OCI-LY1 (cell line): ENCODE measurements around the gene STARD4.
A peak's percentile ranks its signal among the peaks of the same experiment; 100 is the strongest.

ENCODE experiments used
- H2AFZ ChIP-seq: fragments of 200-600 bp; sonication (generic), shearing (Covaris generic); 2 replicates; pipeline ENCODE4 v1.6.0; 2014; ENCODE audit warnings: antibody characterized with exemption, mild to moderate bottlenecking, low read length
- H3F3A ChIP-seq: fragments of 200-600 bp; sonication (generic), shearing (Covaris generic); 2 replicates; pipeline ENCODE4 v1.6.0; 2014; ENCODE audit warnings: mild to moderate bottlenecking, antibody characterized with exemption, low read length, moderate library complexity; ENCODE audit not compliant: insufficient read depth
- H3K27ac ChIP-seq: fragments of 200-600 bp; sonication (generic); 2 replicates; pipeline ENCODE4 v1.5.1; 2014; ENCODE audit warnings: low read length, mixed run types, mild to moderate bottlenecking, low read depth; ENCODE audit not compliant: poor library complexity, severe bottlenecking
- H3K27me3 ChIP-seq: fragments of 200-600 bp; sonication (generic); 2 replicates; pipeline ENCODE4 v1.6.0; 2014; ENCODE audit warnings: antibody characterized with exemption, mild to moderate bottlenecking, low read length, moderate library complexity; ENCODE audit not compliant: insufficient read depth
- H3K36me3 ChIP-seq: fragments of 200-600 bp; sonication (generic); 2 replicates; pipeline ENCODE4 v1.6.1; 2014; ENCODE audit warnings: mild to moderate bottlenecking, antibody characterized with exemption, low read length, moderate library complexity, mixed read lengths; ENCODE audit not compliant: insufficient read depth
- H3K4me1 ChIP-seq: fragments of 200-600 bp; sonication (generic); 2 replicates; pipeline ENCODE4 v1.5.1; 2014; ENCODE audit warnings: mild to moderate bottlenecking, low read length, moderate library complexity; ENCODE audit not compliant: insufficient read depth, severe bottlenecking
- H3K4me2 ChIP-seq: fragments of 200-600 bp; sonication (generic), shearing (Covaris generic); 2 replicates; pipeline ENCODE4 v1.6.1; 2014; ENCODE audit warnings: low read length
- H3K4me3 ChIP-seq: fragments of 200-600 bp; sonication (generic); 2 replicates; pipeline ENCODE4 v1.5.1; 2014; ENCODE audit warnings: low read length, low read depth, mild to moderate bottlenecking, mixed read lengths; ENCODE audit not compliant: poor library complexity, severe bottlenecking
- H3K79me2 ChIP-seq: fragments of 200-600 bp; shearing (Covaris generic); 2 replicates; pipeline ENCODE4 v1.6.1; 2016; ENCODE audit warnings: mixed run types, low read length, mixed read lengths; ENCODE audit not compliant: insufficient read depth
- H3K9ac ChIP-seq: fragments of 200-600 bp; sonication (generic), shearing (Covaris generic); 2 replicates; pipeline ENCODE4 v1.6.1; 2014; ENCODE audit warnings: mild to moderate bottlenecking, low read length, mixed read lengths
- H3K9me2 ChIP-seq: fragments of 200-600 bp; sonication (generic), shearing (Covaris generic); 2 replicates; pipeline ENCODE4 v1.6.1; 2014; ENCODE audit warnings: low read depth, mild to moderate bottlenecking, low read length, mixed read lengths
- H3K9me3 ChIP-seq: fragments of 200-600 bp; shearing (Covaris generic); 2 replicates; pipeline ENCODE4 v1.6.1; 2014; ENCODE audit warnings: low read length, mixed read lengths
- H4K20me1 ChIP-seq: fragments of 200-600 bp; sonication (generic), shearing (Covaris generic); 2 replicates; pipeline ENCODE4 v1.6.0; 2016; ENCODE audit warnings: mild to moderate bottlenecking, low read length; ENCODE audit not compliant: insufficient read depth
- EZH2 ChIP-seq: fragments of 200-600 bp; sonication (generic), shearing (Covaris generic); IDR thresholded peaks from 2 replicates; pipeline ENCODE4 v1.8.0; 2017; ENCODE audit warnings: borderline replicate concordance, mixed run types, mild to moderate bottlenecking, antibody characterized with exemption, low read length, moderate library complexity, mixed read lengths
- TF ChIP-seq, protein P1 (sequence below): fragments of 200-600 bp; sonication (generic), shearing (Covaris generic); IDR thresholded peaks from 2 replicates; pipeline ENCODE4 v1.5.1; 2017; ENCODE audit warnings: mild to moderate bottlenecking, antibody characterized with exemption, low read length, moderate library complexity, mixed read lengths

STARD4 gene

DNA sequence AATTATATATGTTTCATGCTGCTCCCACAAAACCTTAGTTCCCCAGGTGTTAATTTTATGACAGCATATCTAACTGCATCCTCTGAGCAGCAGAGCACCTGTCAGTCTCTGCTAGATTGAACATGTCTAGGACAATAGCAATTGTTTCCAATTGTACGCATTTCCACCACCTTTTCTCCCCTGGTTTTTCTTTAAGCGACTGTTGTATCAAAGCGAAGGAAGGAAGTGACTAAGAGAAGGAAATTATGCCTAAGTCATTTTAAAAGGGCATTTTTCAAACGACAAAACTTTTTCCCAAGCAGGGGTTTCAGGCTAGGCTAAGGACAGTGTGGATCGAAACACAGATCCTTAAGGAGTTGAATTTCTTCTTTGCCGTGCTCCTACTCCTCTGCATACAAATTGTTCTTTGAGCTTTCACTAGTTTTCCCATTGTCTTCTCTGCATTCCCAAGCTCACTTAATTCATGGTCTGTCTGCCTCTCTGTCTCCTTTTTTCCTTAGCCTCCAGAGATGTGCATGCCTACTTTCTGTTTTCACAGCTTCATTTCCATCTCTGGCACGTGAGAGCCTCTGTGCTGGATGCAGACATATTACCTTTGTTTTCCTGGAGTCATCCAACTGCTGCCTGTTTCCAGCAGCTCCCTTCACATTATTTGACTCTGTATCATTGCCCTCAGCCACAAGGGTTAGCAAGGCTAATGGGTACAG is 39.4 kb upstream of the STARD4 start:
- H3K79me2 ChIP-seq: no peaks in the 10 kb centered on the region
- H3K36me3 ChIP-seq: no peaks in the 10 kb centered on the region
- TF ChIP-seq, protein P1, sequence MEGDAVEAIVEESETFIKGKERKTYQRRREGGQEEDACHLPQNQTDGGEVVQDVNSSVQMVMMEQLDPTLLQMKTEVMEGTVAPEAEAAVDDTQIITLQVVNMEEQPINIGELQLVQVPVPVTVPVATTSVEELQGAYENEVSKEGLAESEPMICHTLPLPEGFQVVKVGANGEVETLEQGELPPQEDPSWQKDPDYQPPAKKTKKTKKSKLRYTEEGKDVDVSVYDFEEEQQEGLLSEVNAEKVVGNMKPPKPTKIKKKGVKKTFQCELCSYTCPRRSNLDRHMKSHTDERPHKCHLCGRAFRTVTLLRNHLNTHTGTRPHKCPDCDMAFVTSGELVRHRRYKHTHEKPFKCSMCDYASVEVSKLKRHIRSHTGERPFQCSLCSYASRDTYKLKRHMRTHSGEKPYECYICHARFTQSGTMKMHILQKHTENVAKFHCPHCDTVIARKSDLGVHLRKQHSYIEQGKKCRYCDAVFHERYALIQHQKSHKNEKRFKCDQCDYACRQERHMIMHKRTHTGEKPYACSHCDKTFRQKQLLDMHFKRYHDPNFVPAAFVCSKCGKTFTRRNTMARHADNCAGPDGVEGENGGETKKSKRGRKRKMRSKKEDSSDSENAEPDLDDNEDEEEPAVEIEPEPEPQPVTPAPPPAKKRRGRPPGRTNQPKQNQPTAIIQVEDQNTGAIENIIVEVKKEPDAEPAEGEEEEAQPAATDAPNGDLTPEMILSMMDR: no peak
- no peak for TF ChIP-seq EZH2
- H3K4me1 ChIP-seq: no peaks in the 10 kb centered on the region
- no peak overlapping the region for H3K4me3 ChIP-seq
- no peaks in the 10 kb centered on the region for H3F3A ChIP-seq
- H3K27ac ChIP-seq: no peak overlapping the region
- H4K20me1 ChIP-seq: no peaks in the 10 kb centered on the region
- no peak overlapping the region for H3K4me2 ChIP-seq
- H3K9me3 ChIP-seq: no peaks in the 10 kb centered on the region
- H2AFZ ChIP-seq: no peak overlapping the region
- H3K9ac ChIP-seq: no peak overlapping the region
- no peaks in the 10 kb centered on the region for H3K9me2 ChIP-seq
- no peaks in the 10 kb centered on the region for H3K27me3 ChIP-seq

DNA sequence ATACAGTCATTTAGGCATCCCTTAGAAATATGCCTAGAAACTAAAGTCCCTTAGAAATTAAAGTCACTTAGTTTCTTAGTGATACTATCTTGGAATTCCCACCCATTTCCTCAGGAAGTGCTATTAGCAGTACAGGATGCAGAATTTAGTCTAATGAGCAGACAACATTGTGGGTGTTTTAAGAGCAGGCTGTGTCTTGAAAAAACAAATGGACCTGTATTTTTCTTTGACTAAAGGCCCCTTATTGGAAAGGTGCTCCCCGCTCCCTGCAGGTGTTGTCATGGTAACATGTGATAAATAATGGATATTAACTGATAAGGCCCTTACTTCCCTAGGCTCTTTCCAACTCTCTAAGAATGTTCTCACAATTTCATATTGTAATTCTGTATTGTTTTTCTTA is 38.8 kb upstream of the STARD4 start:
- Histone ChIP-seq H3K9ac (no peak overlapping the region), H3F3A (no peaks in the 10 kb centered on the region), H3K79me2 (no peaks in the 10 kb centered on the region), H3K4me2 (no peak overlapping the region), H3K27me3 (no peaks in the 10 kb centered on the region), H3K4me3 (no peak overlapping the region), H3K9me3 (no peaks in the 10 kb centered on the region), H3K4me1 (no peaks in the 10 kb centered on the region), H2AFZ (no peak overlapping the region), H3K9me2 (no peaks in the 10 kb centered on the region), H3K36me3 (no peaks in the 10 kb centered on the region), H3K27ac (no peak overlapping the region), H4K20me1 (no peaks in the 10 kb centered on the region)
- TF ChIP-seq, protein P1: no peak
- TF ChIP-seq EZH2: no peak

DNA sequence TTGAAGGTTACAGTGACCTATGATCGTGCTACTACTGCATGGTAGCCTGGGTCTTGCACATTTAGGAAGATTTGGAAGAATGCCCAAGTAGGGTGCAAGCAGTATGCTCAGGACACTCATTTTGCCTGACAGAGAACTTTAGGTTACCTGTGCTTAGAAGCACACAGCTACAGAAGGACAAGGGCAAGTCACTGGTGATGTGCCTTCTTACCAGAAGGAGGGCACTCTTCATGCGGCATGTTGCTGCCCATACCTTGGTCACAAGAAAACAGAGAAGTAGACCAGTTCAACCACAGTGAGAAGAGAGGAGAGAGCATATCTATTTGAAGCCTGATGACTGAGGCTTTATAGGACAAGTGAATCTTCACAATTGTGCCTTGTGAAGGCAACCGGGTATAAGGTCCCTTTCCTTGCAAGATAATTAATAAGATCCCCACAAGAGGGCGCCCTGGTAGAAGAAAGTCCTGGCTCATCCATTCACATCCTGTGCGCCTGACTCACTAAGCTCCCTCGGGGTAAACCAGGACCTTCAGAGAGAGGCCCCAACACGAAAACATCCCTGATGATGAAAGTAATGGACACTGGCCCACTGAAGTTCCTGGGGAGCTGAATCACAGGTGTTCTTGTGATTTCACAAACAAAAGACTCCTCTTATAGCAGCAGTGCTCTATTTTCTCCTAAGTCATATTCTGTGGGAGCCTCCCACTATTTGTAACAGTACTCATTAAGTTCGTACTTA is 38.1 kb upstream of the STARD4 start:
- H3K4me1 ChIP-seq: no peaks in the 10 kb centered on the region
- no peak overlapping the region for H3K9ac ChIP-seq
- H3K27ac ChIP-seq: no peak overlapping the region
- no peaks in the 10 kb centered on the region for H3F3A ChIP-seq
- no peaks in the 10 kb centered on the region for H3K9me2 ChIP-seq
- no peak overlapping the region for H3K4me3 ChIP-seq
- H3K36me3 ChIP-seq: no peaks in the 10 kb centered on the region
- no peaks in the 10 kb centered on the region for H3K9me3 ChIP-seq
- H2AFZ ChIP-seq: no peak overlapping the region
- H3K4me2 ChIP-seq: no peak overlapping the region
- H3K79me2 ChIP-seq: no peaks in the 10 kb centered on the region
- TF ChIP-seq, protein P1: peak; percentile 77
- no peak for TF ChIP-seq EZH2
- no peaks in the 10 kb centered on the region for H3K27me3 ChIP-seq
- no peaks in the 10 kb centered on the region for H4K20me1 ChIP-seq
